C4-2B (cell line): ENCODE data around the gene WDR46.

Experiments used
- ZFX ChIP-seq: fragments of 450-650 bp; IDR thresholded peaks from 2 replicates; pipeline ENCODE4 v1.6.1; 2017
- TF ChIP-seq, protein P1 (sequence below): fragments of 450-650 bp; conservative IDR thresholded peaks from 2 replicates; pipeline ENCODE4 v1.5.1; 2017; ENCODE audit warnings: mild to moderate bottlenecking

DNA sequence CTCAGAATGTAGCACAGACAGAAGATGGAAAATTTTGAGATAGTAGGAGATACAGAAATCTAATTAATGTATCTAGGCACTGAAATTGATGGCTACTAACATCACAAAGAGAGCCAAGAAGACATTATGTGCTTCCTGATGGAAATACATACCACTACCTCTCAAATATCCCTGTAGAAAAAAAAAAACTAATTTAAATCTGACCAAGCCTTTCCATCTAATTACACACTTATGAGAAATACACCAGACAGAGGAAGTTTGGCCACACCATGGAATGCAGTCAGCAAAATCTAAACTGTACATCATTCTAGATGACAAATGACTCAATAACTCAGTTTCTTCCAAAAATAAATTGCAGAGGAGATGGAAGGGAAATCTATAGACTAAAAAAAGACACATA lies 36.3 kb downstream of the WDR46 start:
- TF ChIP-seq, protein P1, sequence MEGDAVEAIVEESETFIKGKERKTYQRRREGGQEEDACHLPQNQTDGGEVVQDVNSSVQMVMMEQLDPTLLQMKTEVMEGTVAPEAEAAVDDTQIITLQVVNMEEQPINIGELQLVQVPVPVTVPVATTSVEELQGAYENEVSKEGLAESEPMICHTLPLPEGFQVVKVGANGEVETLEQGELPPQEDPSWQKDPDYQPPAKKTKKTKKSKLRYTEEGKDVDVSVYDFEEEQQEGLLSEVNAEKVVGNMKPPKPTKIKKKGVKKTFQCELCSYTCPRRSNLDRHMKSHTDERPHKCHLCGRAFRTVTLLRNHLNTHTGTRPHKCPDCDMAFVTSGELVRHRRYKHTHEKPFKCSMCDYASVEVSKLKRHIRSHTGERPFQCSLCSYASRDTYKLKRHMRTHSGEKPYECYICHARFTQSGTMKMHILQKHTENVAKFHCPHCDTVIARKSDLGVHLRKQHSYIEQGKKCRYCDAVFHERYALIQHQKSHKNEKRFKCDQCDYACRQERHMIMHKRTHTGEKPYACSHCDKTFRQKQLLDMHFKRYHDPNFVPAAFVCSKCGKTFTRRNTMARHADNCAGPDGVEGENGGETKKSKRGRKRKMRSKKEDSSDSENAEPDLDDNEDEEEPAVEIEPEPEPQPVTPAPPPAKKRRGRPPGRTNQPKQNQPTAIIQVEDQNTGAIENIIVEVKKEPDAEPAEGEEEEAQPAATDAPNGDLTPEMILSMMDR: no peak
- no peak for TF ChIP-seq ZFX
